HepG2 (cell line): ENCODE measurements around the gene UNC13D. TPM values are rescaled to one million over a fixed set of nuclear protein-coding genes. Genes with fewer than 3 reads are reported as not detected.

Experiments used
- CEBPG ChIP-seq: IDR thresholded peaks from 2 replicates; pipeline ENCODE4 v1.6.1; 2016
- DMTF1 ChIP-seq: sonication (generic); formaldehyde crosslinking; IDR thresholded peaks from 2 replicates; pipeline ENCODE4 v1.4.0; 2020; ENCODE audit warnings: mild to moderate bottlenecking, missing genetic modification reagents
- FOXC1 ChIP-seq: sonication (generic); formaldehyde crosslinking; IDR thresholded peaks from 2 replicates; pipeline ENCODE4 v1.8.0; 2022; ENCODE audit warnings: mild to moderate bottlenecking, missing genetic modification reagents, borderline replicate concordance
- GABPB1 ChIP-seq: IDR thresholded peaks from 2 replicates; pipeline ENCODE4 v1.6.1; 2016; ENCODE audit warnings: mild to moderate bottlenecking, missing genetic modification reagents, moderate library complexity, missing compliant biosample characterization
- GATA4 ChIP-seq: sonication (generic); IDR thresholded peaks from 2 replicates; pipeline ENCODE4 v1.6.1; 2016; ENCODE audit warnings: antibody characterized with exemption, low read depth, borderline replicate concordance
- GATAD1 ChIP-seq: IDR thresholded peaks from 2 replicates; pipeline ENCODE4 v1.6.1; 2016; ENCODE audit warnings: missing genetic modification reagents, missing compliant biosample characterization
- GZF1 ChIP-seq: sonication (generic); formaldehyde crosslinking; IDR thresholded peaks from 2 replicates; pipeline ENCODE4 v1.5.1; 2020; ENCODE audit warnings: mild to moderate bottlenecking, missing genetic modification reagents
- HNF1B ChIP-seq: sonication (generic); formaldehyde crosslinking; IDR thresholded peaks from 2 replicates; pipeline ENCODE4 v1.5.1; 2020; ENCODE audit warnings: mild to moderate bottlenecking, moderate library complexity, missing genetic modification reagents
- MYPOP ChIP-seq: sonication (generic); formaldehyde crosslinking; IDR thresholded peaks from 2 replicates; pipeline ENCODE4 v1.8.1; 2023; ENCODE audit warnings: mild to moderate bottlenecking, moderate library complexity, missing genetic modification reagents
- NR2C2 ChIP-seq: sonication (generic); formaldehyde crosslinking; IDR thresholded peaks from 2 replicates; pipeline ENCODE4 v1.4.0; 2020; ENCODE audit warnings: missing genetic modification reagents, mild to moderate bottlenecking, moderate library complexity, borderline replicate concordance
- NRL ChIP-seq: sonication (generic); formaldehyde crosslinking; IDR thresholded peaks from 2 replicates; pipeline ENCODE4 v1.5.0; 2020; ENCODE audit warnings: missing genetic modification reagents, mild to moderate bottlenecking, moderate library complexity, borderline replicate concordance
- PHF21A ChIP-seq: sonication (generic); formaldehyde crosslinking; IDR thresholded peaks from 2 replicates; pipeline ENCODE4 v1.5.0; 2020; ENCODE audit warnings: mild to moderate bottlenecking, missing genetic modification reagents
- PPARG ChIP-seq: conservative IDR thresholded peaks from 2 replicates; pipeline ENCODE4 v1.6.1; 2016; ENCODE audit warnings: missing biosample characterization, missing genetic modification reagents
- RAD51 ChIP-seq: fragments of 450-650 bp; IDR thresholded peaks from 2 replicates; pipeline ENCODE4 v1.6.1; 2016; ENCODE audit warnings: borderline replicate concordance
- SALL2 ChIP-seq: sonication (generic); formaldehyde crosslinking; IDR thresholded peaks from 2 replicates; pipeline ENCODE4 v1.8.1; 2023; ENCODE audit warnings: mild to moderate bottlenecking, missing genetic modification reagents, inconsistent platforms
- SIN3B ChIP-seq: fragments of 150-350 bp; IDR thresholded peaks from 2 replicates; pipeline ENCODE4 v1.6.1; 2014; ENCODE audit warnings: low read length
- SNRNP70 ChIP-seq: fragments of 200-400 bp; formaldehyde crosslinking; IDR thresholded peaks from 2 replicates; pipeline ENCODE4 v1.6.1; 2017; ENCODE audit warnings: mild to moderate bottlenecking, low read depth, low read length, moderate library complexity
- ZBTB26 ChIP-seq: IDR thresholded peaks from 2 replicates; pipeline ENCODE4 v1.6.1; 2016; ENCODE audit warnings: missing compliant biosample characterization, missing genetic modification reagents, borderline replicate concordance
- ZFY ChIP-seq: sonication (generic); formaldehyde crosslinking; IDR thresholded peaks from 2 replicates; pipeline ENCODE4 v1.4.0; 2020; ENCODE audit warnings: missing genetic modification reagents
- ZNF501 ChIP-seq: sonication (generic); formaldehyde crosslinking; IDR thresholded peaks from 2 replicates; pipeline ENCODE4 v1.5.1; 2020; ENCODE audit warnings: mild to moderate bottlenecking, moderate library complexity, missing genetic modification reagents
- ZNF761 ChIP-seq: sonication (generic); formaldehyde crosslinking; conservative IDR thresholded peaks from 2 replicates; pipeline ENCODE4 v1.4.0; 2020; ENCODE audit warnings: mild to moderate bottlenecking, missing genetic modification reagents
- polyA plus RNA-seq, 8 experiments: library from polyadenylated mRNA; depleted of rRNA in 3 of 8; stranded (reverse) in 7 of 8; unstranded in 1 of 8; fragments of >200 nt; fragmentation: Illumina TruSeq in 4 of 8; extraction: Trizol in 4 of 8; gene quantifications; 2 replicates each; pipeline versions ENCODE4 v1.2.1 to v1.2.3, GENCODE V29; 2011 to 2016; ENCODE audit warnings: low read depth in 4 of 8, missing spikeins in 1 of 8, mixed read lengths in 1 of 8; ENCODE audit not compliant: insufficient read depth in 1 of 8
- total RNA-seq, 5 experiments: library from RNA; depleted of rRNA; stranded (reverse); fragments of >200 nt; fragmentation: Illumina TruSeq; extraction: Trizol; gene quantifications; 2 replicates each; pipeline ENCODE4 v1.2.3, GENCODE V29; 2016; ENCODE audit warnings: low read depth in 1 of 5
- TF ChIP-seq, protein P1 (sequence below): sonication (generic); formaldehyde crosslinking; conservative IDR thresholded peaks from 2 replicates; pipeline ENCODE4 v1.8.0; 2022; ENCODE audit warnings: low read depth, missing genetic modification reagents

Gene UNC13D
- total and polyA plus RNA-seq, 2 of the 13 experiments (the other 11 are each of a cell fraction or from before 2014, with no cell fraction given) = 29.7 to 42.7 TPM

DNA sequence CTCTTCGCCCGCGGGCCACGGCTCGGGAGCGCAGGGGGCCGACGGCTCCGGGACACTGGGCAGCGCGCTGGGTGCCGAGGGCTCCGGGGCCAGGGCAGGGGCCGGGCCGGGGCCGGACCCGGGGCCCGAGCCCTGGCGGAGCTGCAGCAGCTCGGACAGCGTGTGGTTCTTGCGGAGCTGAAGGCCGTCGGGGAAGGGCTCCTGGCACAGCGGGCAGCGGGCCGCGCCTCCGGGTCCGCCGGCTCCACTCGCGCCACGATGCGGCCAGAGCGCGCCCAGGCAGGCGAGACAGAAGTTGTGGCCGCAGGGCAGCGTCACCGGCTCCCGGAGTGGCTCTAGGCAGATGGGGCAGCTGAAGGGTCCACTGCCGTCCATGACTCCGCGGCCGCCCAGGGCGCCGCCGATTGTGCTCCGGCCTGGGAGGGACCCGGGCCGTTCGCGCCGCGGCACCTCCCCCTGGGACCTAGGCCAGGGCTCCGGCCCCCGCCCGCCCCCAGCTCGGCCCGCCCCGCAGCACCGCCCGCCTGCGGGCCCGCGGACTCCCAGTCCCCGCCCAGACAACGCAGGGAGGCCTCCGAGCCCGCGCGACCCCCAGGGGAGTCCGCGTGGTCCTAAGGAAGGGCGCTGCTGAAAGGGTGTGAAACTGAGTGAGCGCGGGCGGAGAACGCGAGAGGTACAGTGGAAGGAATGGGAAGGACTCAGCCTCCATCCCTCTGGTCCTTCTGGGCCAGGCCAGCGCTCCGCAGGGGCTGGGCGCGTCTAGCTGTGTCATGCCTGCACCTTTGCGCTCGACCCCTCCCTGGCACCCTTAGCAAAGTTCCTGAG is 34.2 kb upstream of the UNC13D start, which contains the start of gene TRIM47 (continued):
- TF ChIP-seq GZF1 (CRISPR knock-in tag) (no peak), DMTF1 (CRISPR knock-in tag) (no peak), ZNF501 (CRISPR knock-in tag) (peak; percentile 76), ZBTB26 (CRISPR knock-in tag) (peak; percentile 78), PPARG (0 out of 2 replicates have a peak, but pooled peaks have one; percentile 38), ZNF761 (CRISPR knock-in tag) (peak; percentile 43; the same call in 1 of the 2 replicates), SNRNP70 (no peak), RAD51 (no peak), GATA4 (peak; percentile 65; the same call in 1 of the 2 replicates), HNF1B (CRISPR knock-in tag) (peak; percentile 39; the same call in 1 of the 2 replicates), SIN3B (no peak), NR2C2 (peak; percentile 11; the same call in 1 of the 2 replicates), PHF21A (CRISPR knock-in tag) (peak; percentile 46; the same call in 1 of the 2 replicates), FOXC1 (CRISPR knock-in tag) (peak; percentile 52), CEBPG (CRISPR knock-in tag) (0 out of 2 replicates have a peak, but pooled peaks have one; percentile 5), ZFY (CRISPR knock-in tag) (peak; percentile 80), GABPB1 (peak; percentile 79), NRL (peak; percentile 40; the same call in 1 of the 2 replicates), GATAD1 (CRISPR knock-in tag) (peak; percentile 60; the same call in 1 of the 2 replicates), SALL2 (no peak), MYPOP (CRISPR knock-in tag) (peak; percentile 61; the same call in 1 of the 2 replicates)
- TF ChIP-seq, protein P1, sequence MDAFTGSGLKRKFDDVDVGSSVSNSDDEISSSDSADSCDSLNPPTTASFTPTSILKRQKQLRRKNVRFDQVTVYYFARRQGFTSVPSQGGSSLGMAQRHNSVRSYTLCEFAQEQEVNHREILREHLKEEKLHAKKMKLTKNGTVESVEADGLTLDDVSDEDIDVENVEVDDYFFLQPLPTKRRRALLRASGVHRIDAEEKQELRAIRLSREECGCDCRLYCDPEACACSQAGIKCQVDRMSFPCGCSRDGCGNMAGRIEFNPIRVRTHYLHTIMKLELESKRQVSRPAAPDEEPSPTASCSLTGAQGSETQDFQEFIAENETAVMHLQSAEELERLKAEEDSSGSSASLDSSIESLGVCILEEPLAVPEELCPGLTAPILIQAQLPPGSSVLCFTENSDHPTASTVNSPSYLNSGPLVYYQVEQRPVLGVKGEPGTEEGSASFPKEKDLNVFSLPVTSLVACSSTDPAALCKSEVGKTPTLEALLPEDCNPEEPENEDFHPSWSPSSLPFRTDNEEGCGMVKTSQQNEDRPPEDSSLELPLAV = no peak
